Ishikawa (cell line): ENCODE results near the gene BCORL1.

Experiments
- CEBPB ChIP-seq: IDR thresholded peaks from 2 replicates; pipeline ENCODE4 v1.6.1; 2012
- CREB1 ChIP-seq: IDR thresholded peaks from 2 replicates; pipeline ENCODE4 v1.6.1; 2012; ENCODE audit warnings: low read depth
- EGR1 ChIP-seq: IDR thresholded peaks from 2 replicates; pipeline ENCODE4 v1.6.1; 2012
- EP300 ChIP-seq: IDR thresholded peaks from 2 replicates; pipeline ENCODE4 v1.6.1; 2012; ENCODE audit warnings: borderline replicate concordance
- FOXM1 ChIP-seq: IDR thresholded peaks from 2 replicates; pipeline ENCODE4 v1.6.1; 2012; ENCODE audit warnings: low read depth, borderline replicate concordance
- MAX ChIP-seq: IDR thresholded peaks from 2 replicates; pipeline ENCODE4 v1.6.1; 2012
- NFIC ChIP-seq: IDR thresholded peaks from 2 replicates; pipeline ENCODE4 v1.6.1; 2012
- RAD21 ChIP-seq: IDR thresholded peaks from 2 replicates; pipeline ENCODE4 v1.6.1; 2012; ENCODE audit warnings: low read depth
- REST ChIP-seq: IDR thresholded peaks from 2 replicates; pipeline ENCODE4 v1.6.1; 2012; ENCODE audit warnings: low read depth, mild to moderate bottlenecking
- TAF1 ChIP-seq: IDR thresholded peaks from 2 replicates; pipeline ENCODE4 v1.6.1; 2012; ENCODE audit warnings: low read depth, mild to moderate bottlenecking
- TCF12 ChIP-seq: IDR thresholded peaks from 2 replicates; pipeline ENCODE4 v1.6.1; 2012; ENCODE audit warnings: low read depth
- TEAD4 ChIP-seq: IDR thresholded peaks from 2 replicates; pipeline ENCODE4 v1.6.1; 2012
- USF1 ChIP-seq: IDR thresholded peaks from 2 replicates; pipeline ENCODE4 v1.6.1; 2012
- YY1 ChIP-seq: IDR thresholded peaks from 2 replicates; pipeline ENCODE4 v1.6.1; 2012; ENCODE audit warnings: low read depth
- ZBTB7A ChIP-seq: IDR thresholded peaks from 2 replicates; pipeline ENCODE4 v1.6.1; 2012; ENCODE audit warnings: low read depth

The BCORL1 gene

GRCh38 chrX:130072345-130072740 lies 89.9 kb downstream of the BCORL1 start:
- TF ChIP-seq ZBTB7A (no peak), EP300 (no peak), EGR1 (no peak), YY1 (no peak), MAX (no peak), TAF1 (no peak), NFIC (no peak), TEAD4 (no peak), CREB1 (no peak), REST (no peak), FOXM1 (no peak)

GRCh38 chrX:130075777-130076176 lies 93.3 kb downstream of the BCORL1 start:
- TF ChIP-seq USF1 = no peak
- TF ChIP-seq TCF12 = no peak
- TF ChIP-seq EP300 = no peak
- no peak for TF ChIP-seq CREB1
- TF ChIP-seq EGR1 = no peak
- no peak for TF ChIP-seq CEBPB
- no peak for TF ChIP-seq TEAD4
- TF ChIP-seq FOXM1 = no peak

- TF ChIP-seq RAD21 (peak; percentile 96), CREB1 (no peak)
Measured at GRCh38 chrX:130079824-130080406, 97.5 kb downstream of the BCORL1 start.

GRCh38 chrX:130080791-130081367 lies 98.4 kb downstream of the BCORL1 start:
- no peak for TF ChIP-seq MAX
- no peak for TF ChIP-seq TAF1
- no peak for TF ChIP-seq NFIC
- no peak for TF ChIP-seq EGR1
- no peak for TF ChIP-seq TCF12
- no peak for TF ChIP-seq CEBPB
- TF ChIP-seq YY1 = no peak
- no peak for TF ChIP-seq REST
- TF ChIP-seq FOXM1 = no peak
- TF ChIP-seq USF1 = no peak
- no peak for TF ChIP-seq RAD21
- TF ChIP-seq CREB1 = no peak
- TF ChIP-seq ZBTB7A = no peak
- TF ChIP-seq EP300 = no peak
- no peak for TF ChIP-seq TEAD4

- TF ChIP-seq EP300 (no peak), CEBPB (no peak), NFIC (no peak), ZBTB7A (no peak), FOXM1 (no peak), YY1 (no peak), CREB1 (no peak), TAF1 (no peak), USF1 (no peak), EGR1 (no peak), TEAD4 (no peak)
Measured at GRCh38 chrX:130081421-130082045, 99.1 kb downstream of the BCORL1 start.
